AG09309 (cell line): ENCODE data around the gene SAMMSON.

Experiments used
- DNase-seq: peaks from one replicate; pipeline ENCODE4 v3.0.0-alpha.2; 2010; ENCODE audit warnings: low read depth
- H3K4me3 ChIP-seq: 2 replicates; pipeline ENCODE4 v1.5.1; 2011; ENCODE audit warnings: mild to moderate bottlenecking, low read depth, low read length, moderate library complexity; ENCODE audit not compliant: control insufficient read depth
- TF ChIP-seq, protein P1 (sequence below): IDR thresholded peaks from 2 replicates; pipeline ENCODE4 v1.5.1; 2011; ENCODE audit warnings: mild to moderate bottlenecking, low read depth, low read length, inconsistent platforms; ENCODE audit not compliant: insufficient read depth, control insufficient read depth; ENCODE audit errors: missing control alignments

SAMMSON gene

GRCh38 chr3:70072754-70073153 lies 73.2 kb downstream of the SAMMSON start:
- TF ChIP-seq, protein P1, sequence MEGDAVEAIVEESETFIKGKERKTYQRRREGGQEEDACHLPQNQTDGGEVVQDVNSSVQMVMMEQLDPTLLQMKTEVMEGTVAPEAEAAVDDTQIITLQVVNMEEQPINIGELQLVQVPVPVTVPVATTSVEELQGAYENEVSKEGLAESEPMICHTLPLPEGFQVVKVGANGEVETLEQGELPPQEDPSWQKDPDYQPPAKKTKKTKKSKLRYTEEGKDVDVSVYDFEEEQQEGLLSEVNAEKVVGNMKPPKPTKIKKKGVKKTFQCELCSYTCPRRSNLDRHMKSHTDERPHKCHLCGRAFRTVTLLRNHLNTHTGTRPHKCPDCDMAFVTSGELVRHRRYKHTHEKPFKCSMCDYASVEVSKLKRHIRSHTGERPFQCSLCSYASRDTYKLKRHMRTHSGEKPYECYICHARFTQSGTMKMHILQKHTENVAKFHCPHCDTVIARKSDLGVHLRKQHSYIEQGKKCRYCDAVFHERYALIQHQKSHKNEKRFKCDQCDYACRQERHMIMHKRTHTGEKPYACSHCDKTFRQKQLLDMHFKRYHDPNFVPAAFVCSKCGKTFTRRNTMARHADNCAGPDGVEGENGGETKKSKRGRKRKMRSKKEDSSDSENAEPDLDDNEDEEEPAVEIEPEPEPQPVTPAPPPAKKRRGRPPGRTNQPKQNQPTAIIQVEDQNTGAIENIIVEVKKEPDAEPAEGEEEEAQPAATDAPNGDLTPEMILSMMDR, result no peak

GRCh38 chr3:70075101-70075500 lies 75.6 kb downstream of the SAMMSON start:
- TF ChIP-seq, protein P1, result no peak
- DNase-seq, result no peak
- no peak overlapping the region for H3K4me3 ChIP-seq

More at GRCh38 chr3:70072754-70073153, 73.2 kb downstream of the SAMMSON start:
- no peak overlapping the region for H3K4me3 ChIP-seq
- no peak for DNase-seq

DNA sequence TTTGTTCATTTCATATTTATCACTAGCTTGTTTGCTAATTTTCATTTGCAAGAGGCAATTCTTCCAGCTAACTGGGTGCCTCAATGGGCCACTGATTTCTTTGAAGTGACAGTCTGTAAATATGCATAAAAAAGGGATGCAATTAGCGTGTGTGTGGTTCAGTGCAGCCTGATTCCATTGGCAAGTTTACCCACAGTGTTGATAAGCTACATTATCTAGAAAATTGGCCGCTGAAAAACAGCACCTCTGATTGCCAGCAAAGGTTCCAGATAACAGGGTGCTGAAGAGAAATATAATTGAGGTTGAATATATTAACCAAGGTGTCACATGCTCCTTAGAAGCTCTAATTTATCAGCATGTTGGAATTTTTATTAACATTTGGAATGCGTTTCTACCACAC lies 76.9 kb downstream of the SAMMSON start:
- H3K4me3 ChIP-seq, result no peak overlapping the region
- TF ChIP-seq, protein P1, result no peak
- no peak for DNase-seq

DNA sequence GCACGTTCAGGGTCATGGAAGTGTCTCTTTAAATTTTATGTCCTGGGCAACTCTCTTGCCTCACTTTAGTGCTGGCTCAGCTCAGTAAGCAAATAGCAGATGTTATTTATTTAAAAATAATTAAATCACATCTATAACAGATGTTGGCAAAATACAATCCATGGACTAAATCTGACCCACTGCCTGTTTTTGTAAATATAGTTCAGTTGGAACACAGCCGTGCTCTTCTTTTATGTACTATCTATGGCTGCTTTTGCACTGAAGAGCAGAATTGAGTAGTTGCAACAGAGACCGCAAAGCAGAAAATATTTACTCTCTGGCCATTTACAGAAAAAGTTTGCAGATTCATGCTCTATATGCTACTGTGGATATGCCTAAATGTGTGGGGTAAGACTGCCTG lies 79.2 kb downstream of the SAMMSON start:
- TF ChIP-seq, protein P1, result no peak
- no peak for DNase-seq
- H3K4me3 ChIP-seq, result no peak overlapping the region

DNA sequence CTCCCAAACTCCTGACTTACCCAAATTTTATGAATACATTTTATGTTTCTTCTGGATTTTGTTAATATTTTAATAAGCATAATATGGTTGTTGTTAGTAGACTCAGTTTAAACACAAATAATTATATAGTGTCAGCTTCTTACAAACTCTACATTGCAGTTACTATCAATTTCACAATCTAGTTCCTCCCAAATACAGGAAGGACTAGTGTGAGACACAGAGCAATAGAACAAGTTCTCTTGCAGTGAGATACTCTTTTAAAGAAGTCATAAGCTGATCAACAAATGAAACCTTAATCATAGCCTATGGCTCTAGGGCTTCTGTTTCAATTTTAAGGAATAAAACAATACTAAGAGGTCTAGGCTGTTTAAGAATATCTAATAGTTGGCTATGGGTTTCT lies 86.1 kb downstream of the SAMMSON start:
- no peak overlapping the region for H3K4me3 ChIP-seq
- TF ChIP-seq, protein P1, result no peak
- no peak for DNase-seq

DNA sequence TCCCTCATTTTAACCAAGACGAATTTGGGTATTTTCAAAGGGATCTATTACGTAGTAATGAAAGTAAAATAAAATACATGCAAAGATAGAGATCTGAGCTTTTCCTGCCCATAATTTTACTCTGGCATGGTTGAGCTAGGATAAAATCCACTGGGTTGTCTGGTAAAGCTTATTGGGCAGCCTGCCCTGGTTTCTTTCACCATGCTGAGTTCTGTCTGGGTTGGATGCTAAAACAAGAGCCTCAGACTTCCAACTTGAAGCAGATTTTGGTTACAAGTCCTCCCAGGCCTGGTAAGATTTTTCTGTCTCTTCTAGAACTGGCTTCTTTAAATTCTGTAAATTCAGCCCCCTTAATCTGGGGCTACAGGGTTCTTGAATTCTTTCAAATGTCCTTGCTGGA lies 86.8 kb downstream of the SAMMSON start:
- H3K4me3 ChIP-seq, result no peak overlapping the region
- DNase-seq, result no peak
- TF ChIP-seq, protein P1, result no peak

DNA sequence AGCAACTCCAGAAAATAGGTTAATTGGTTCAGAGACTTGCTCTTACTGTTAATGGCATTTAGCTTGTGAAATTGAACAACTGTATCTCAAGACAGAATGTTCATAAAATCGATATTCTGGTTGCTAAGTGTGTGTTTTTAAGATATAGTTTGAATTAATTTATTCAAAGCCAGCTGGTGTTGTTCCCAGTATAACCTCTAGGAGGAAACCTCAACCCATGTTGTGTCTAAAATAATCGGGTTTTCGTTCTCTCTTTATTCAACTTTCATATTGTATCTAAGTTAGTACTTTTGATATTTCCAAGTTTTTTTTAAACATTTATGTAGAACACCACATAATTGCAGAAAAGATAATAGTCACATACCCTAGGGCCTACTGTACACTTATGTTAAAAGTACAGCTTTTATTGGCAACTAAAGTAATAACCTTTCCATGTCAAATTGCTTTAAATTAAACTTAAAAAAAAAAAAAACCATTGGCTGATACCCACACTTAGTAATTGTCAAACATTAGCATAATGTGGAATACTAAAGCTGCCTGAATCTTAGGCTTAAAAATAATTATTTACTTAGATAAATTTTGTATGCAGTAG lies 90.9 kb downstream of the SAMMSON start:
- TF ChIP-seq, protein P1, result peak; percentile 49
- DNase-seq, result no peak

More for the DNA sequence above, 90.9 kb downstream of the SAMMSON start:
- H3K4me3 ChIP-seq, result no peak overlapping the region
